Fibroblast of skin of left biceps (primary cell): Measurements from ENCODE around the gene NRG3.

Experiments
- DNase-seq, 2 experiments: peaks; one replicate each; pipeline ENCODE4 v3.0.0-alpha.2; 2013; ENCODE audit warnings: low read depth in 2 of 2

NRG3 gene

DNA sequence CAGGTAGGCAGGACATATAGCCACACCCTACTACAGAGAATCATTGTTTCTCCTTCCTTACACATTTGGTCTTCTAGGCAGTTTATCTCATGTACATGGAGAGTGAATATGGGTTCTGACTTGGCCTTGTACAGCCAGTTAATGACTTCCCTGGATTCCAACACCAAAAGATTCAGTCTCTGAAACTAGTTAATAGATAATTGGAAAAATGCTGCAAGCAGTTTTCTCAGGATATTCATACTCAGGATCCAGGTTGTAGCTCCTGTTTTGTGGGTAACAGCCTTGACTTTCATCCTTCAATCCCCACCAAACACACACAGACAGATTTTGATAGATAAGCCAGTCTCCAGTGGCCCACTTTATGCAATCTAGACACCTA is 690.2 kb downstream of the NRG3 start:
- no peak for DNase-seq

DNA sequence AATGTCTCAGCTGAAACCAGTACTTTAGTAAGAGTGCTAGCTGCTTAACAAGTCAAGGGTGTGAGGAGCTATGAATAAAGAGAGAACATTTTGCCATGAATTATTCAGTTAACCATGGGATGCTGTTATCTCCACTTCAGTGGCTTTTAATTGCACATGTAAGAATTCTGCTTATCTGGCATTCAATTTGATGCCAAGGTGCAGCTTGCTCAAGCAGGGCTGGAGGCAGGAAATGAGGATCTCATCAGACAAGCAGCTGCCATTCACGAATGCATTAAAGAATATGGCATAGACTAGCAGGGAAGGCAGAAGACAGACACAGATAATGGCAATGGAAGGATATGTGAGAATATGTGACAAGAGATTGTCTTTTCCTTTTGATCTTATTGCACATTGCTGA is 697.8 kb downstream of the NRG3 start:
- no peak for DNase-seq

DNA sequence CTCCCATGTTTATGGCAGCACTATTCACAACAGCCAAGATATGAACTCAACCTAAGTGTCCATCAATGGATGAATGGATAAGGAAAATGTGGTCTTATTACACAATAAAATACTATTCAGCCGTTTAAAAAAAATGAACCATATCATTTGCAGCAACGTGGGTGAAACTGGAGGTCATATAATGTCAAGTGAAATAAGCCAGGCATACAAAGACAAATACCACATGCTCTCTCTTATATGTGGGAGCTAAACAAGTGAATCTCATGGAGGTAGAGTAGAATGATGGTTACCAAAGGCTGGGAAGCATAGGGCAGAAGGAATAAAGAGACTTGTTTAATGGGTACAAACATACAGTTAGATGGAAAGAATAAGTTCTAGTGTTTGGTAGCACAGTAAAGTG is 699.1 kb downstream of the NRG3 start:
- DNase-seq: no peak

DNA sequence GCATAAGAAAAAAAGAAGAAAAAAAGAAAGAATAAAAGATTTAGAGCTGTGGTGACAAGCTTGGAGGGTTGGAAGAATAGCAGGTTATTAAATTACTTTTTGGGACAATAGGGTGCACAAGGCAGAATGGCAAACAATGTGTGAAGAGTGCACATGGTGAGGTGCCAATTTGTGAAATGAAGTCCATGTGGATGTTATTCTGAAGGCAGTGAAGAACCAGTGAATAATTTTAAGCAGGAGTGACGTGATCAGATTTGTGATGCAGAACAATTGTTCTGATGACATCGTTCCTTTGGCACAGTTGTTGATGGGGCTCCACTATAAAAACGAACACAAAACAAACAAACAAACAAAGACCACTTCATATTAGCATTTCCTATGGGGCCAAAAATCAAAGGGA is 700.3 kb downstream of the NRG3 start:
- no peak for DNase-seq

DNA sequence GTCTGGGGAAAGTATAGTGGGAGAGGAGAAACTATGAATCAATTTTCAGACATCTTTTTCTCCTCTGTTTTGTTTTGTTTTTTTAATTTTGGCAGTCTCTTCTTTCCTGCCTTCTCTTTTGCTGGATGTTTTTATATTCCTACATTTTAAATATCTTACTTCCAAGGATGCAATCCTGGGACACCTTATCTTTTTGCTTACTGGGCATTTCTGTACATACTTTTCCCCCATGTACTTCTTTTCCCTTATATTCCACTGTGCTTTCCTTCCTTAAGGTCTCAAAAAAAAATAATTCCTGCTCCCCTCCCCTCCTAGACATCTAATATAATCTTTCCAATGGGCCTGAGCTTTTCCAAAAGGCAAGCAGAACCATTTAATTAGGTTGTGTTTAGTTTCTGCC is 701.1 kb downstream of the NRG3 start:
- no peak for DNase-seq

DNA sequence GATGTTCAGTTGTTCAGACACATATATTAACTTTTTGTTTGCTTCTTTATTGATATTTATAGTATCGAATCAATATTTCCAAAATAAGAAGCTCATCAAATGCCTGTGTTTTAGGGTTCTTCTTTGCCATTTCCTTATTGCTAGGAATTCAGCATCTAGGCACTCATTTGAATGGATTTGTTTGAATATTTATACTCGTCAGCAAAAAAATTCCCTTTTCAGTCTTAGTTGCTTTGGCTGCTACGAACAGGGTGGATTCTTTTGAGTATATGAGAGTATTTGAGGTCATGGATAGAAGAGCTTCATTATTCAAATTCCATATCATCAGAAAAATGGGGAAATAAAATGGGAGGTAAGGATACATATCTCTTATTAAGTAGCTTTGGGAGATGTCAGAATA is 706.9 kb downstream of the NRG3 start:
- no peak for DNase-seq

DNA sequence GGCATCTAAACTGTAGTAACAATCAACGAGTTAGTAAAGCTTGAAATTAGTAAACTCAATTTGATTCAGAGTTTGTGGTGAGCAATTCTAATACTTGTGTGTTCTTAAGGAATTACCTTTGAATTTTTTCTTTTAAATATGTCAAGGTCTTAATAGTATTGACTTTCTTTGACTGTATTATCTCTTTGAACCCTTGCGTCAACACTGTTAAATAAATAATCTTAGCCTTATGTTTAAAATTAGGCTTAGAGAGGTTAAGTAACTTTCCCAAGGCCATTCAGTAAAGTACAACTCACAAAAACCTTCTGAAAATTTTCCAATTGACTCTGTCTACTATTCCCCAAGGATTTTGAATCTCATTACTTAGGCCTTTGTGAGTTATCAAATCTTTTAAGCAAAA is 716.4 kb downstream of the NRG3 start:
- no peak for DNase-seq

DNA sequence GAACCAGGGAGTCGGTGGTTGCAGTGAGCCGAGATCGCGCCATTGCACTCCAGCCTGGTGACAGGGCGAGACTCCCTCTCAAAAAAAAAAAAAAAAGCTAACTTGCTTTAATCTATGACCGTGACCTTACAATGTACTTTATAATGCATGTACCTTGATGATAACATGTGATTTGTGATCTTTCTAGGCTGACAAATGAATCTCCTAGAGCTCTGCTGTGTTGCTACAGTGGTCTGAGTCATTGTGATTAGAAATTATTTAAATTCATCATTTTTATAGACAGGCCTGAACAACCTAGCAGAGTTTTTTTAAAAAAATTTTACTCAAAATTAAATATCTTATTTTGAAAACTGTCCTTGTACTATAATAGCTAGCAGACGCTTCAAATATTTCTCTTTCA is 722.8 kb downstream of the NRG3 start:
- DNase-seq: no peak

DNA sequence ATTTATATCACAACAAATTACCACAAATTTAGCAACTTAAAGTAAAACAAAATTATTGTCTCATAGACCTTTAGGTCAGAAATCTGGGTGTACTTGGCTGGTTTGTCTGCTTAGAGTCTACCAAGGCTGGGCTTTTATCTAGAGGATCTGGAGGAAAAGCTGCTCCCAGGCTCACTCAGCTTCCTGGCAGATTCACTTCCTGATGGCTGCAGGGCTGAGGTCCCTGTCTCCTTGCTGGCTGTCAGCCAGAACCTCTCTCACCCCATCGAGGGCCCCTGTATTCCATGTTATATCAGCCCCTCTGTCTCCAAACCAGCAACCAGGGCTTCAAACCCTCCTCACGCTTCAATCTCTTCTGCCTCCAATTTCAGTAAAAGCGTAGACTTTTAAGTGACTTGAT is 734.9 kb downstream of the NRG3 start:
- no peak for DNase-seq

DNA sequence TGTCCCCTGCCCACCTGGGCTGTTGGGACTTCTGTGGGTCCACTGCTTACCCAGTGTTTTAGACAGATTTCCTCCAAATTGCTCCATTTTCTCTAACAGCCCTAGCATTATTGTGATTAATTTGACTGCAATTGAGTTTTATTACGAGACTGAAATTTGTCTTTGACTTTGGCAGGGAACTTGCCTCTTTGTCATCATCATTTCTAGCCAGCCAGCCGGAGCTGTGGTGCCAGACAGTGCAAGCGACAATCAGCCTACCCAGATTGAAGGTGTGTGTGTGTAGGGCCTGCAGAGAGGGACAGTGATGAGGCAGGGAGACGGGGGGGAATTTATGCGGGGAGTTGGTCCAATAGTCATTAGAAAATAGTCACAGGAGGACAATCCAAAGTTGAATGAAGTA is 743.0 kb downstream of the NRG3 start:
- DNase-seq: no peak

DNA sequence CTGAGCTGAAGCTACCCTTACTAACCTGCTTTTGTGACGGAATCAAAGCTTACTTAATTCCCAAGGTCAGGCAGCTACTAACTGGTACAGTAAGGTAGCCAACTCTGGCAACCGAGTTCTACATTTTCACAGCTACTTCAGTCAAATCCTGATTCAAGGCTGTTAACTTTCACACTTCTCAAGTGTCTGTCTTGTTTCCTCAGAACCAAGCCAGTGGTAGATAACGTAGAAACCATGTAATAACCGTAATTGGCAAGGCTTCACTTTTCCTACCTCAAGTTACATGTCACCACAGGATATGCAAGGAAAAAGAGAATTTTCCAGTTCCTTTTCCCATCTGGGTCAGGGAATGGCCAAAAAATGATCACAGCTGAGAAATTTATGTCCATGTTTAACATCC is 746.7 kb downstream of the NRG3 start:
- no peak for DNase-seq

DNA sequence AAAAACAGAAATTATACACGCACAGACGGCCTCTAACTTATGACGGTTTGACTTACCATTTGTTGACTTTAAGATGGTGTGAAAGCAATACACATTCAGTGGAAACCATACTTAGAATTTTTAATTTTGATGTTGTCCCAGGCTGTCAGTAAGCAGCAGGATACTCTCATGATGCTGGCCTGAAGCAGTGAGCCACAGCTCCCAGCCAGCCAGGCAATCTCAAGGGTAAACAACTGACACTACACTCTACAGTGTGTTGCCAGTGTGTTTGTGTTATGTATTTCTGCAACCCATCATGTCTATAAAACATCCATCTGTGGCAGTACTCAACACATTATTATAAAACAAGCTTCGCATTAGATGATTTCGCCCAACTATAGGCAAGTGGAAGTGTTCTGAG is 747.5 kb downstream of the NRG3 start:
- no peak for DNase-seq

DNA sequence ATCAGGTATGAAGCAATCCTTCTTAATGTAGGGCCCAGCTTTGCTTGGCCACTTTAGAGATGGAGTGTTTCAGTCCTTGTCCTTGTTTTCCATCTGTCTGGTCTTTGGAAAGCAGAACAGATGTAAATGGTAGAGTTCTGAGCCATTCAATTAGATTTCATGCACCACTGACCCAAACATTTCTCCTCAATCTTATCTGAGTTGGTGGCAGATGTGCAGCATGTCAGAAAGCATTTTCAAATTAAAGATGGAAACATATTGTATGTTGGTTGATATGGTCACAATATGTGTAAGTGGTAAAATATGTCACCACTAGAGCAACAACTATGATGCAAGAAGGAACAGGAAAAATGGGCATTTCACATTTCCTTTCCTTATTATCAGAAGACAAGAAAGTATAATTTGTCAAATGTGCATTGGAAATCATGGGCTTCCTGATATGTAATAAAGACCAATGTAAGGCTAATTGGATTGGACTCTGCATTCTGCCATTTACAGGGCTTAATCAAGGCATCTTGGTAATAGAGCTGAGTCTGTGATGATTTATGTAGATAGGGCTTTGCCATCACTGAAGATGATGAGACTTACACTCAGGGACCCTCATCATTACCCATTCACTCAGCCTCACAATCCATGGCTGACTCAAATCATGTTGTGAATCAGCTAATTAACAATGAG is 750.7 kb downstream of the NRG3 start:
- no peak for DNase-seq

DNA sequence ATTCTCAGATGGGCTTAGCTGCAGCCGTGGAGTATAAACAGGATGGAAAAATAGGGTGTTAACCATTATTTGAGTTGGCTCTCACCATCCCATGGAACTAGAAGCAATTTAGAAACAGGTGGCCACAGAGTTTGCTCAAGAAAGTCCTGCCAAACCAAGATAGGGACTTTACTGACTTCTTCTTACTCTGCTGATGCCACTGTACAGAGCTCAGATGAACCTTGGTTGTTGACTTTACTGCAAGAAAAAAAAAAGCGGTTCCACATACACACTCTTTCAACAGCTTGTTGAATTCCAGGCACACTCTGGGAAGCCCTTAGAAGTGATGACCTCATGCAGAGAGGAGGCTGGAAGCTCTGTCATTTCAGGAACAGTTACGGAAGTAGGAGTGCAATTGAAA is 753.4 kb downstream of the NRG3 start:
- DNase-seq: no peak

DNA sequence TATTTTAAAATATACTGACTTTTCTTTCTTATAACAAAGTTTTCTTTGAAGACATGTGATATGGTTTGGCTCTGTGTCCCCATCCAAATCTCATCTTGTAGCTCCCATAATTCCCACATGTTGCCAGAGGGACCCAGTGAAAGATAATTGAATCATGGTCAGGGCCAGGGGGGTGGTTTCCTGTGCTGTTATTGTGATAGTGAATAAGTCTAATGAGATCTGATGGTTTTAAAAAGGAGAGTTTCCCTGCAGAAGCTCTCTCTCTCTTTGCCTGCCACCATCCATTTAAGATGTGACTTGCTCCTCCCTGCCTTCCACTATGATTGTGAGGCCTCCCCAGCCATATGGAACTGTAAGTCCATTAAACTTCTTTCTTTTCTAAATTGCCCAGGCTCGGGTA is 768.1 kb downstream of the NRG3 start:
- DNase-seq: no peak

DNA sequence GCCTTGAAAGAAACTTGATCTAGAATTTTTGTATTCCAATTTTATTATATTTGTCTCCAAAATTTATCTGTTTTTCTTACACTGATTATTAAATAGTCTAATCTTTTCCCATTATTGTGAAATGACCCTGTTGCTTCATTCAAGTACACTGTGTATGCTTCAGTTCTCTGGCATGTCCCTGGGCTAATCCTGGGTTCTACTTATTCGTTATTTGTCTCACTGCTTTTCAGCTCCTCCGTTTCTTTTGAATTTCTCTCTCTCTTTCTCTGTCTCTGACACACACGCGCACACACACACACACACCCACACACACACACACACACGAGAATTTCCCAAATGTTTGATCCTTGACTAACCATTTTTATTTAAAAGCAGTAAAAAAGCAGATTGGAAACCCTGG is 768.6 kb downstream of the NRG3 start:
- no peak for DNase-seq

DNA sequence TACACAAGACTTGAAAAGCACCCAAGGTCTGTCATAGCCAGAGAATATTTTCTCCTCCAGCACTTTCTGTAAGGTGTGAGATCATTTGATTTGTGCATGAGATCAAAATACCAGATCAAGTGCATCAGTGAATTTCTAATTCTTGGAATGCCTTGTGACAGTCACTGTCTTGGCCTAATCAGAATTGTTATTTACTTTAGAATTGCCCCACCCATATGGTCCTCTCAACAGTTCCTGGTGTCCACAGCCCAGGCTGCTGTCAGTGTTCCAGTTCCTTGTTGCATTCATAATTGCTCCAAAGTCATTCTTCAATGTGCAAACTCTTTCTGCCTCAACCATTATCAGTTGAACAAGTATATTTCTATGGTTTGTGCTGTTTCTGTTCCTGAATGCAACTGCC is 770.2 kb downstream of the NRG3 start:
- no peak for DNase-seq

DNA sequence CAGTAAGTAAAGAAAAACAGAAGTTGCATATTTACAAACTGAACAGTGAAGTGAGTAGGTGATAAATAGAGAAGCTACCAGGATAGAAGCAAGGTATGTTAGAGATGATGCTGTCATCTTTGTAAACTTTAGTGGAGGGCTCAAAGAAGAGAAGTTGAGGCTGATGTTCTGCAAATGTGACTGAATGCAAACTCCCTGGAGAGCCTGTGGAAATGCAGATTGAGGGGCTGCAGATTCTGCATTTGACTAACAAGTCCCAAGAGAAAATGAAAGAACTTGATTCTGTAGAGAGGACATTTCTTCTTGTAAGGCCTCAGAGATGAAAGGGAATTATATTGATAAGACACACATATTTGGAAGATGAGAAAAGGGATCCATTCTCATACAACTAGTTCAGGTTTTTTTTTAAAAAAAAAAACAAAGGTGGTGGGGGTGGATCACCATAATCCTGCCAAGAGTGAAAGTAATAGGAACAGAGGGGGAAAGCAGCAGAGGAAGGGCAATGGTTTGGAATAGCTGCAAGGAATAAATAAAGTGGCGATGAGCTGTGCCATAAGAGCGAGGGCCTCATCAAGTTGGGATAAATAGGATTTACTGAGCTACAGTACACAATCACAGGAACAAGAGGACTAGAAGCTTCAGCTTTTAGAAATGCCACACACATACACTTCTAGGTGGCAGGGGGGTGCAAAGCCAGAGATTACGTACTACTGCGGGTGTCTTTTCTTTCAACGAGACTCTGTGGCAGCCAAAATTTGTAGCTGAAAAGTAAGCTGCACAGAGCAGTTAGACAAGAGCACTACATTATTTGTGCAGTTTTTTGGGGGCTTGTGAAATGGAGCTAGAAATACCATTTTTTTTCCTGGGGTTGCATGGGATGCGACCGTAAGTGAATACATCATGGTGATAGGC is 778.5 kb downstream of the NRG3 start:
- DNase-seq: no peak

DNA sequence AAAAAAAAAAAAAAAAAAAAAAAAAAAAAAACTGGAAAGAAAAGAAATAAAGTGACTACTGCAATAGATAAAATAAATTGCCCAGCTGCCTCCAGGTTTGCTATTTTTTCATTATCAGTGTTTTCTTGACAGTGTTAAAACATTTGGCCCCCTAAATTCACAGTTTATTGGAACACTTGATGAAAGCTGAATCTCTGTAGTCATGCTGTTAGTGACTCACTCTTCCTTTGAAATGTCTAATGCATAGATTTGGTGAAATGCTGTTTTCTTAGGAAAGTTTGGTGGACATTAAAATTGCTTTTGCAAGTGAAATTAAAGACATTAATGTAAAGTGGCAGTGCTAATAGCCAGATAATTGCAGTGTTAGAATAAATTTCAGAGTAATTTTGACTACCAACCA is 785.2 kb downstream of the NRG3 start:
- no peak for DNase-seq

DNA sequence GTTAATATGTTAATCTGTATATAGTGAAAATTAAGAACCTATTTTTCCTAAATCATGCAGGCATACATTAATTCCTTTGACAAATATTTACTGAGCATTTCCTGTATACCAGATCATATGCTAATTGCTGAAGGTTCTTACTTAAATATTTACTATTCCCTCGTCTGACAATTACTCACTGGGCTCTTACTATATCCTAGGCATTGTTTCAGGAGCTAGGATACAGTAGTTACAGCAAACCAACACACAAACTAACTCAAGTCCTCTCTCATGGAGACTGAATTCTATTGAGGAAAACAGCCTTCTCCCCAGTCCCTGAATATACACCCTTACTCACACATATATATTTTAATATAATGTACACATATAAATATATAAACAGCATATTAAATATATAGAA is 786.0 kb downstream of the NRG3 start:
- no peak for DNase-seq

DNA sequence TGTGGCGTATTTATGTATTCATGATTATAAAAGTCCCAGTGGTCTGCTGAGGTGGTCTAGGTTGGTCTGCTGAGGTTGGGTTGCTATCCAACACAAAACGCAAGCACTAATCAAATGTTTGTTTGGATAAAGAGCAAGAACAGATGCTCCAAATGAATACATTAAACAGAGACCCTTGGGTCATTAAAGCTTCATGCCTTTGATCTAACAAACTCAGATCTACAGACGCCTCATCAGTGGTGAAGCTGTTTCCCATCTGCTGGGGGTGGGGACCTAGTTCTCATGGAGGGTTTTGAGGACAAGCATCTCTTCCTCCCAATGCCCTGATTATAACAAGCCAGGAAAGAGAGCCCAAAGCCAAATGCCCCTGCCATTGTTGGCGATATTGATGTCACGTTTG is 786.7 kb downstream of the NRG3 start:
- DNase-seq: no peak

DNA sequence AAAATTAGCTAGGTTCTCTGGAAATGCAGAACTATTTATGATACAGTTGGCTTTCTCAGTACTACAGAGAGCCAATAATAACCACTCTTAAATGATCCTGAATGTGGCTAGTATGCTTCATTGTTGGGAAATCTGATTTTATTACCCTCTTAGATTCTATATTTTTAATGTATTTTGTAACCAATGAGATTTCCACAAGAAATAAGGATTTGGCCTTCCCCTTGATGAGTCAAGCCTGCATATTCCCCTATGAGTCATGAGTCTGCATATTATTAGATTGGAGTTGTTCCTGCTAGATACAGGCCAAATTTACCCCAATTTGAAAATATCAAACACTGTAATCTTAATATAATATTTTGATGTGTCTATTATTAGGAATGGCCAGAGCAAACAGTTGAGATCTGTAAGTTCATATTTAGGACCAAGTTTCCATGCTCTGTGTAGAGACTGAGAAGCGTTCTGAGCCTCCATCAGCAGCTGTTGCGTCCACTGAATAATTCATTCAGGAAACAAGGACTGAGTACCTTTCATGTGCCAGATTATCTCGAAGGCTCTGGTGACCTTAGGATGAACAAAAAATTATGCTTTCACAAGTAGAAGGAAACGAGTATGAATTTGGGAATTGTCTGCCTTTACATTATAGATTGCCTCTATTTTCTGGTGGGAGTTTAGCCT is 793.4 kb downstream of the NRG3 start:
- DNase-seq: peak; percentile 68 to 73

DNA sequence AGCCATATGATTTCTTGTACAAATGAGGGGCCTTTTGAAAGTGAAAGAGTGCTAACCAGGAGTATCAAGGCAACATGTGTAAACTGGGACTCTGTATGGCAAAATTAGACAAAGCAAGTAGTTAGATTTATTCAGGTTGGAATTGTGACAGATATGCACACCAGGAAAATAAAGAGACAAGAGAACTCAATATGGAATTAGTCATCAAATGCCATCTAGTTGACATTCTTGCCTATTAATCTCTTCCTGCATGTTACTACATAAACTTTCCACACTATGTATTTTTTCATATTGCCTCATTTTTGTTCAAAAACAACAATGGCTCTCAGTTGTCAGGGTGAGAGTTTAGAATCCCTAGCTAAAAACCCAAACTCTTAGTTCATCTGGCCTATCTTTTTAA is 799.0 kb downstream of the NRG3 start:
- no peak for DNase-seq
